Upper lobe of left lung (tissue), 4 donors: ENCODE measurements around the gene TTC28.

Experiments
- POLR2A ChIP-seq, 4 donors: fragments of 450-650 bp; IDR thresholded peaks; one replicate each; pipeline ENCODE4 v1.5.1; 2016 to 2017; ENCODE audit warnings: antibody characterized with exemption in 4 of 4, mild to moderate bottlenecking in 2 of 4
- POLR2AphosphoS5 ChIP-seq, 2 donors: sonication (generic); formaldehyde crosslinking; IDR thresholded peaks; one replicate each; pipeline ENCODE4 v1.5.1; 2017; ENCODE audit warnings: antibody characterized with exemption in 2 of 2
- TF ChIP-seq, protein P1 (sequence below), 6 experiments: fragments of 450-650 bp in 4 of 6; fragments of 200-600 bp in 2 of 6; sonication (generic) in 2 of 6; IDR thresholded peaks; one replicate each; pipeline ENCODE4 v1.5.1; 2016 to 2019; ENCODE audit warnings: antibody characterized with exemption in 6 of 6

DNA sequence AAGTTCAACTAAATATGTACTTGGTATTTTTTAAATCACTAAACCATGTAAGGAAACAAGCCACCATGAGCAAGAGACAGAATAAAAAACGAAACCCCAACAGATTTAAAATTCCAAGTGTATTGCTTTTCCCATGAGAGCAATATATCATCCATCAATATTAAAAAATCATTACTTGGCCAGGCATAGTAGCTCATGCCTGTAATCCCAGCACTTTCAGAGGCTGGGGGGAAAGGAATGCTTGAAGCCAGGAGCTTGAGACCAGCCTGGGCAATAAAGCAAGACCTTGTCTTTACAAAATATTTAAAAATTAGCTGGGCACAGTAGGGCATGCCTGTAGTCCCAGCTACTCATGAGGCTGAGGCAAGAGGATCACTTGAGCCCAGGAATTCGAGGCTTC lies 190.8 kb downstream of the TTC28 start:
- TF ChIP-seq POLR2AphosphoS5 (IDR thresholded peaks at IDR 0.05), result no peak
- TF ChIP-seq, protein P1, sequence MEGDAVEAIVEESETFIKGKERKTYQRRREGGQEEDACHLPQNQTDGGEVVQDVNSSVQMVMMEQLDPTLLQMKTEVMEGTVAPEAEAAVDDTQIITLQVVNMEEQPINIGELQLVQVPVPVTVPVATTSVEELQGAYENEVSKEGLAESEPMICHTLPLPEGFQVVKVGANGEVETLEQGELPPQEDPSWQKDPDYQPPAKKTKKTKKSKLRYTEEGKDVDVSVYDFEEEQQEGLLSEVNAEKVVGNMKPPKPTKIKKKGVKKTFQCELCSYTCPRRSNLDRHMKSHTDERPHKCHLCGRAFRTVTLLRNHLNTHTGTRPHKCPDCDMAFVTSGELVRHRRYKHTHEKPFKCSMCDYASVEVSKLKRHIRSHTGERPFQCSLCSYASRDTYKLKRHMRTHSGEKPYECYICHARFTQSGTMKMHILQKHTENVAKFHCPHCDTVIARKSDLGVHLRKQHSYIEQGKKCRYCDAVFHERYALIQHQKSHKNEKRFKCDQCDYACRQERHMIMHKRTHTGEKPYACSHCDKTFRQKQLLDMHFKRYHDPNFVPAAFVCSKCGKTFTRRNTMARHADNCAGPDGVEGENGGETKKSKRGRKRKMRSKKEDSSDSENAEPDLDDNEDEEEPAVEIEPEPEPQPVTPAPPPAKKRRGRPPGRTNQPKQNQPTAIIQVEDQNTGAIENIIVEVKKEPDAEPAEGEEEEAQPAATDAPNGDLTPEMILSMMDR (IDR thresholded peaks at IDR 0.05), result no peak
- TF ChIP-seq POLR2A (IDR thresholded peaks at IDR 0.05), result no peak
